Measurements from ENCODE around the gene EXOC4. TPM values are rescaled to one million over a fixed set of nuclear protein-coding genes. Genes with fewer than 3 reads are reported as not detected.

Gene EXOC4
- polyA plus RNA-seq, 1 experiment = 45.9 TPM

DNA sequence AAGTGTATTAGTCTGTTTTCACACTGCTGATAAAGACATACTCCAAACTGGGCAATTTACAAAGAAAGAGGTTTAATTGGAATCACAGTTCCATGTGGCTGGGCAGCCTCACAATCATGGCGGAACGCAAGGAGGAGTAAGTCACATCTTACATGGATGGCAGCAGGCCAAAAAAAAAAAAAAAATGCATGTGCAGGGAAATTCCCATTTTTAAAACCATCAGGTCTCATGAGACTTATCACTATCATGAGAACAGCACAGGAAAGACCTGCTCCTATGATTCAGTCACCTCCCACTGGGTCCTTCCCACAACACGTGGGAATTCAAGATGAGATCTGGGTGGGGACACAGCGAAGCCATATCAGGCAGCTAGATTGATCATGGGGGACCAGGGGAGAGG lies 136.8 kb downstream of the EXOC4 start:
- no peak overlapping the region for H3K4me3 ChIP-seq (ENCODE audit: low read depth, low read length)
- TF ChIP-seq, protein P1, sequence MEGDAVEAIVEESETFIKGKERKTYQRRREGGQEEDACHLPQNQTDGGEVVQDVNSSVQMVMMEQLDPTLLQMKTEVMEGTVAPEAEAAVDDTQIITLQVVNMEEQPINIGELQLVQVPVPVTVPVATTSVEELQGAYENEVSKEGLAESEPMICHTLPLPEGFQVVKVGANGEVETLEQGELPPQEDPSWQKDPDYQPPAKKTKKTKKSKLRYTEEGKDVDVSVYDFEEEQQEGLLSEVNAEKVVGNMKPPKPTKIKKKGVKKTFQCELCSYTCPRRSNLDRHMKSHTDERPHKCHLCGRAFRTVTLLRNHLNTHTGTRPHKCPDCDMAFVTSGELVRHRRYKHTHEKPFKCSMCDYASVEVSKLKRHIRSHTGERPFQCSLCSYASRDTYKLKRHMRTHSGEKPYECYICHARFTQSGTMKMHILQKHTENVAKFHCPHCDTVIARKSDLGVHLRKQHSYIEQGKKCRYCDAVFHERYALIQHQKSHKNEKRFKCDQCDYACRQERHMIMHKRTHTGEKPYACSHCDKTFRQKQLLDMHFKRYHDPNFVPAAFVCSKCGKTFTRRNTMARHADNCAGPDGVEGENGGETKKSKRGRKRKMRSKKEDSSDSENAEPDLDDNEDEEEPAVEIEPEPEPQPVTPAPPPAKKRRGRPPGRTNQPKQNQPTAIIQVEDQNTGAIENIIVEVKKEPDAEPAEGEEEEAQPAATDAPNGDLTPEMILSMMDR (IDR thresholded peaks at IDR 0.05; ENCODE audit: insufficient read depth, low read depth, low read length) = no peak
- no peaks in the 10 kb centered on the region for H3K27me3 ChIP-seq (ENCODE audit: control insufficient read depth, insufficient read depth, low read length)
- DNase-seq (ENCODE audit: low read depth) = no peak
- no peaks in the 10 kb centered on the region; the same call in 1 of the 2 replicates for H3K36me3 ChIP-seq (ENCODE audit: control insufficient read depth, insufficient read depth, low read length)
- ChIA-PET POLR2A (no interaction called here), CTCF (no interaction called here)

DNA sequence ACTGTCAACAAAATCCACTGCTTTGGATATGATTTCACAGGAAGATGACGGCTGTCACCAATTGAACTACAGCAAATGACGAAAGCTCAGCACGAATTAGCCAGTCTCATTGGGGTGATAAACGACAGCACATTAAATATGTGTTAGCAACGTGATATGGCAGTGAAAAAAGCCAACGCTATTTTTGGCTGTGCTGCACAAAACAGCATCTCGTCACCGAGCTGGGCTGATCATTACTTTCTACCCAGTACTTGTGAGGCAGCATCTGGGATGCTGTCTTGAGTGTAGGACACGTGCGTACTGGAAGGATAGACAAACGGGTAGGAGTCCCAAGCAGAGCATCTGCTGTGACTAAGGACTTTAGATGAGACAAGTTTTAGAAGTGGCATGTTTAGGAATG lies 138.3 kb downstream of the EXOC4 start:
- ChIA-PET POLR2A (no interaction called here), CTCF (no interaction called here)
- H3K27me3 ChIP-seq (ENCODE audit: control insufficient read depth, insufficient read depth, low read length) = no peaks in the 10 kb centered on the region
- DNase-seq (ENCODE audit: low read depth) = no peak
- no peak overlapping the region for H3K4me3 ChIP-seq (ENCODE audit: low read depth, low read length)
- TF ChIP-seq, protein P1 (IDR thresholded peaks at IDR 0.05; ENCODE audit: insufficient read depth, low read depth, low read length) = no peak
- no peaks in the 10 kb centered on the region for H3K36me3 ChIP-seq (ENCODE audit: control insufficient read depth, insufficient read depth, low read length)

DNA sequence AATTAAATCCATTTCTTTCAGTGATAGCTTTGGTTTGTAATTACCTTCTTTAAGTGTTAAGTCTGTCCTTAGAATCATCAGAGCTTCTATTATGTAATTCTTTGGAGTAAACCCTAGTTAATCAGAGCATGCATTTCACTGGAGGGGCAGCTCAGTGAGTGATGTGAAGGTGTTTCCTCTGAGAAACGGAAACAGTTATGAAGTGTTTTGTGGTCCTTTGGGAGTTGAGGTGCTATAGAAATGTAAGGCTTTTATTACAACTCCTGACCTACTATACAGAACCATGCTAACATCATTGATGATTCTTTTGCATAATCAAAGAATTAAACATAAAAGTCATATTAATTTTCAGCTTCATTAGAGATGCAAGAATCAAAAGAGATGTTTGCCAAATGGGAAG lies 141.5 kb downstream of the EXOC4 start:
- TF ChIP-seq, protein P1 (IDR thresholded peaks at IDR 0.05; ENCODE audit: insufficient read depth, low read depth, low read length) = no peak
- CTCF ChIA-PET = interaction anchor here (0.6 kb wide), 1 partner anchor 13 kb away, joined by 3 read pairs; no protein-coding TSS in a partner anchor

DNA sequence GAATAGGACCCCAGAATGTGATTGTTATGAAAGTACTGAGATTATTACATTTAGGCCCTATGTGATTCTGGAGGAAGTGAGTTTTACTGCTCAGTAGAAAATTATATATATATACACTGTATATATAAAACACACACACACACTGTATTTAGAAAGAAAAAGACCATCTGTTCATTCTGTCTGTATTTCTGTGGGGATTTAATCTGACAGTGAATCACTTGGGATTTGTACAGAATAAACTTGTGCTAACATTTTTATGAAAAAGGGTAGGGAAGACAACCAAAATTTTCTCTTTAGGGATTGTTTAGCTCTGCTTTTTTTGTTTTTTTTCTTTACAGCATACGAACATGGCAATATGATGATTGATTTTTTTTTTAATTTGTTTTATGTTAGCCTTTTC lies 142.7 kb downstream of the EXOC4 start:
- TF ChIP-seq, protein P1 (IDR thresholded peaks at IDR 0.05; ENCODE audit: insufficient read depth, low read depth, low read length) = no peak
- ChIA-PET POLR2A (interaction anchor here (0.6 kb wide), 1 partner anchor 38 kb away, joined by 4 read pairs; no protein-coding TSS in a partner anchor), CTCF (interaction anchor here (0.9 kb wide), 1 partner anchor 9 kb away, joined by 3 read pairs; no protein-coding TSS in a partner anchor)
- no peak overlapping the region for H3K4me3 ChIP-seq (ENCODE audit: low read depth, low read length)
- no peaks in the 10 kb centered on the region for H3K36me3 ChIP-seq (ENCODE audit: control insufficient read depth, insufficient read depth, low read length)
- H3K27me3 ChIP-seq (ENCODE audit: control insufficient read depth, insufficient read depth, low read length) = no peaks in the 10 kb centered on the region
- no peak for DNase-seq (ENCODE audit: low read depth)

More for the DNA sequence above, 141.5 kb downstream of the EXOC4 start:
- no peaks in the 10 kb centered on the region for H3K36me3 ChIP-seq (ENCODE audit: control insufficient read depth, insufficient read depth, low read length)
- H3K4me3 ChIP-seq (ENCODE audit: low read depth, low read length) = no peak overlapping the region
- no peaks in the 10 kb centered on the region for H3K27me3 ChIP-seq (ENCODE audit: control insufficient read depth, insufficient read depth, low read length)
- POLR2A ChIA-PET = no interaction called here
- DNase-seq (ENCODE audit: low read depth) = no peak

DNA sequence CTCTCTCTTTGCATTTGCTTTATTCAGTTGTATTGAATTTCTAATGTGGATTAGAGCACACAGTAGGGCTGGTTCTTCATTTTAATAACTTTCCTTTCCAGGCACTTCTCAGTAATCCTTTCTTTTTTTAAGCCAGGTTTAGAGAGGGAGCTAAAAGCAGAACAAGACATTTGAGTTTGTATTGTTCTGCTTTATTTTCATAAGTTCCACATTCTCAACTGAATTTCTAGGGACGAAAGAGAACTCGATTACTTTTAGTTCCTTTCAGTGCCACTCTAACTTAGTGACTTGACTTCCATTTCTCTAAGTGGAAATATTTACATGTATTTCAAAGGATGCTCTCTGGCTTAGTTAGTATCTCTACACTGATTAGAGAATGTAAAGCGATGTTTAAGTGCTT lies 145.6 kb downstream of the EXOC4 start:
- H3K27me3 ChIP-seq (ENCODE audit: control insufficient read depth, insufficient read depth, low read length) = no peaks in the 10 kb centered on the region
- ChIA-PET POLR2A (no interaction called here), CTCF (no interaction called here)
- no peak overlapping the region for H3K4me3 ChIP-seq (ENCODE audit: low read depth, low read length)
- no peak for DNase-seq (ENCODE audit: low read depth)
- H3K36me3 ChIP-seq (ENCODE audit: control insufficient read depth, insufficient read depth, low read length) = no peaks in the 10 kb centered on the region
- TF ChIP-seq, protein P1 (IDR thresholded peaks at IDR 0.05; ENCODE audit: insufficient read depth, low read depth, low read length) = no peak
